Smooth muscle cell of the brain vasculature (primary cell): ENCODE results near the gene SEL1L2.

Source experiments
- DNase-seq: peaks from one replicate; pipeline ENCODE4 v3.0.0-alpha.2; 2012; ENCODE audit warnings: low read depth, low spot score

The SEL1L2 gene

DNA sequence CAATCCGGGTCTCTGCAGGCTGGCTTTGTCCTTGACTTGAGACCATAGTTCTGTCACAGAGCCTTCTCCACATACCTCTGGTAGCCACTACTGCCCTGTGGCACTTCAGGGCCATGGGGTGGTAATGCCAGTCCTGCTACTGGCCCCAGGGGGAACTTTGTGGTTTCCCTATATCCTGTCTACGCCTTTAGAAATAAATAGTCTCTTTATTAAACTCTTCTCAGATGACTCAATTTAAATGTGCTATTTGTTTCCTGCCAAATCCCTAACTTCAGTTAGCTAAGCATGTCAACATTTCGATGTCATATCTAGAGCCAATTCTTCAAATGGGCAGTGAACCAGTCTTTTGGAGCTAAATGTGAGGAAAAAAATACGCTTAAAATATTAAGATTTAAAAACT lies 60.1 kb downstream of the SEL1L2 start:
- no peak for DNase-seq

DNA sequence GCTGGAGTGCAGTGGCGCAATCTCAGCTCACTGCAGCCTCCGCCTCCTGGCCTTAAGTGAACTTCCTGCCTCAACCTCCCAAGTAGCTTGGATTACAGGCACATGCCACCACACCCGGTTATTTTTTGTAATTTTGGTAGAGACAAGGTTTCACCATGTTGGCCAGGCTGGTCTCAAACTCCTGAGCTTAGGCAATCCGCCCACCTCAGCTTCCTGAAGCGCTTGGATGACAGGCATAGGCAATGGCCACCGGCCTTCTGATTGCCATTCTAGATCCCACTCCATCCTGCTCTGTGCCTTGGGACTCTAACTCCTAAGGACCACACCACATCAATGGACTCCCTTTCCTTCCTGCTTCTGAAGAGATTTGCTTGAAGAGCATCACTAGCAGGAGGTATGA lies 60.6 kb downstream of the SEL1L2 start:
- DNase-seq: no peak

DNA sequence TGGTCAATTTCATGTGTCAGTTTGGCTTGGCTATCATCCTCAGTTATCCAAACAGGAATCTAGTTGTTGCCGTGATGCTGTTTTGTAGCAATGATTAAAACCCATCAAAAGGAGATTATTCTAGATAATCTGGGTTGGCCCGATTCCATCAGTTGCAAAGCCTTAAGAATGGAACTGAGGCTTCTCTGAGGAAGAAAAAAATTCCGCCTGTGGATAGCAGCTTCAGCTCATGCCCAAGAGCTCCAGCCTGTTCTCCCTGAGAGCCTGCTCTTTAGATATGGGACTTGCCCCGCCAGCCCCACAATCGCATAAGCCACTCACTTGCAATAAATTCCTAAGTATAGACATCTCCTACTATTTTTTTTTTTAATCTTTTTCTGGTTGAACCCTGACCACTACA lies 61.5 kb downstream of the SEL1L2 start:
- DNase-seq: no peak

DNA sequence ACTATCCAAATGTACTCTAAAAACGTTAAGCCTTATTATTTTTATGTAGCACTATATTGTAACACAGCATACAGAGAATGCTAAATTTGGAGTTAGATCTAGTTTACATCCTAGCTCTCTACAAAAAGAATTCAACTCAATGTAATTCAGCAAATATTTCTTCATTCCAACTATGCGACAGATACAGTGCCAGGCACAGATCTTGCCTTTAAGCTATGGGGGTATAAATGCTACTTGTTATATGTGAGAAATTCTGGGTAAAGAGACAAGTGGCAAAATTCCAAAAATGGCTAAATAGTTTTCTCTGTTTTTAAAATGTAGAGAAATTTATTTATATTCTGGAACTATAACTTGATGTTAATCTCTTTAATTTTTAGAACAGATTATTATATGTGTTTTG lies 63.2 kb downstream of the SEL1L2 start:
- DNase-seq: no peak

DNA sequence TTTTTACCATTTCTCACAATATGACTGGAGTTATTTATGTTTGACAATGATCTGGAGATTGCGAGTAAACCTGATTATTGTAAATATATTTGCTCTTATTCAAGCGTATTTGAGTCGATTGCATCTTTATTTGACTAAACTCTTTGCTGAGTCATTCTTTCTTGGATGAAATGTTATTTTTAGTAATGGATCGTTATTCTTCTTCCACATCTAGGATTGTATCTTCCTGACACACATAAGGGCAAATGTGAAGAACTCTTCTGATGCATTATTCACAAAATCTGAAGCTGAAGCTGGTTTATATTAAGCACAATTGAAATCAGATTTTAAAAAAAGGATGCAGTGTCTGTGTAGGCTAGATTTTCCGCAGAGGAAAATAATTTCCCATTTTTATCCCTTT lies 68.2 kb downstream of the SEL1L2 start:
- DNase-seq: no peak

DNA sequence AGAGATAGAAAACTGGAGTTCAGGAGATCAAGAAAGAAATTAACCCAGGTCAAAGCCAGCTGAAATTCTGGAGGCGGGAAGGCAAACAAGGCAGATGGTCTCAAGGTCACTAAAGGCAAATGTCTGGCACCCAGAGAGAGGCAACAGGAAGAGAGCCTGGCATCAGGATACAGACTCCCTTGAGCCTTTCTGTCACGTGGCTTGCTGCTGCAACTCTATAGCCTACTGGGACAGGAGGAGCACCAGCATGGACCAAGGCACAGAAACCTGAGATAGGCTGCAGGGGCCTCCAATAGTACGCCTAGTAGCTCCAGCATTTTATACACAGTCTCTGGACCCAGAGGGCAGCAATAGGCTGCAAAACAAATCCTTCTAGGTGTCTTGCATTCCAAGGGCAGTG lies 75.1 kb downstream of the SEL1L2 start:
- DNase-seq: no peak

DNA sequence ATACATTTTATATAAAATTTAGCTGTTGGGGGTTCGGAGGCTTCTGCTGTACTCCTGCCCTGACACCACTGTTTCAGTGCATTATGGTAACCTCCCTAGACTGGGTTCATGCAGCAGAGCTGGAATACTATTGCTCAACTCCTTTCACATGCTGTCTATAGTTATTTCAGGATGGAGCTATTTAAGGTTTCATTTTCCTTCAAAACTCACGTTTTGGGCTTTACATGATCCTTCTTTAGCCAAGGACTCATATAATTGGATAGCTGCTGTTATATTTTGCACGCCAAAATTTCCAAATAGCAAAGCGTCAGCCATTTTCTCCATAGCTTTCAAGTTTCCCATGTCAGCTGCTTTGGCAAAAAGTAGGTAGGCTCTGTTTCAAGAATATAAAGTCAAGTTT lies 76.8 kb downstream of the SEL1L2 start:
- no peak for DNase-seq

DNA sequence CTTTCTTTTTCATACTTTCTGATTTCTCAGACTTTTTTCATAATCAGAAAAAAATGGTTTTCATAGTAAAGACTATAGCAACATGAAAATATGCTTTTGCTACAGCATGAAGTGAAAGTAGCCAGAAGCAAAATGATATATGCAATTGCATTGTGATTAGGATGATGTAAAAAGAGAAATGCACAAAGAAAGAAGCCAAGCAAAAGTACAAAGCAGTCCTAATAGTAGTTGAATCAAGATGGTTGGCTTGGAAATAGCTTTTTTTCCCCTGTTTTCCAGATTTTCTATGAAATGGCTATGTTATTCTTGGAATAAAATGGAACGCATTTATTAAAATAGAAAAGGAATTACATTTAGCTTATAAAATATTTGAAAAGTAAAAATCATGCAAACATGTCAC lies 77.3 kb downstream of the SEL1L2 start:
- no peak for DNase-seq

DNA sequence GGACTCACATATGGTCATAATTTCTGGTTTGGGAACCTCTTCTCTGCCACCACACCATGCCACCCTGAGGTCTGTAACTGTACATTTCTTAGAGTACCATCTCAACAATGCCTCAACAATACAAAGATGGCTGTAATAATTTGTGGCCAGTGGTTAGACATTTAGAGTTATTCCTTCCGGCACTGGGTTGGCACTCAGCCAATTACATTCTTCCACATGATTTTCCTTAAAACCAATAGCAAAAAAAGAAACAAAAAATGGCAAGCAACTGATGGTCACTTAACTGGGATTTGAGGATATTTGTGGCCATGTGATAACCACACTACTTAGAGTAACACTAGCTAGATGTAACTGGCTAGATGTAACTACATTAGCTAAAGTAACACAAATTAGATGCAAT lies 79.9 kb downstream of the SEL1L2 start:
- DNase-seq: no peak

DNA sequence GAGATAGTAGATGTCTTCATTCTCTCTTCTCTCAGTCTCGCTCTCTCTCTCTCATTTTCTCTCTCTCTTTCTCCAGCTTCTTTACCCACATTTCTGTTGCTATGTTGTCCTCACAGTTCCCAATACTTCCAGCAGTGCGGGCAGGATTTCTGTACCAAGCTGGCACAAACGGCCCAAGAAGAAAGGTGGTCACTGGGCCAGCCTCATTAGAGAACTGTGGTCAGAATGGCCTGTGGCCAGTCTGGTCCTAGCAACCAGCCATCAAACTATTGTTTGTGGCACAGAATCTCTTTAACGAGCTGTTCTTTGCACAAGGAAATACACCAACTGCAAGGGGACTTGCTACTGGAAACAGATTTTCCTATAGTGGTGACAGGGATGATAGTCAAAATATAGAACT lies 81.3 kb downstream of the SEL1L2 start:
- DNase-seq: no peak

DNA sequence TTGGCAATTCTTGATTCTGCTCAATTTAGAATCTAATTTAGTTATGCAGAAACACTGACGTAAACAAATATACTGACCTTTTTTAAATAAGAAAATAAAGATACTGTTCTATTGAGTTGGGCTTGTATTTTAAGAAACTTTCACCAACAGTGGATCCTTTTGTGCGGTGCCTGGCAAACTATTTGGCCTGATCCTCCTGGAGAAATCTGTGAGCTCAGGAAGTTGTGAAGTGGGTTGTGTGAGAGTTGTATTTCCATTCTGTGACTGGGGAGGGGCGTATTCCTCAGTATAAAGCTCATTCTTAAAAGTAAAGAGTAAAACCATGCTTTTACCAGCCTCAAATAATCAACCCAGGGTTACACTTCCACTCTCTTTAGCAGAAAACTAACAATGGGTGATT lies 85.6 kb downstream of the SEL1L2 start:
- DNase-seq: no peak

DNA sequence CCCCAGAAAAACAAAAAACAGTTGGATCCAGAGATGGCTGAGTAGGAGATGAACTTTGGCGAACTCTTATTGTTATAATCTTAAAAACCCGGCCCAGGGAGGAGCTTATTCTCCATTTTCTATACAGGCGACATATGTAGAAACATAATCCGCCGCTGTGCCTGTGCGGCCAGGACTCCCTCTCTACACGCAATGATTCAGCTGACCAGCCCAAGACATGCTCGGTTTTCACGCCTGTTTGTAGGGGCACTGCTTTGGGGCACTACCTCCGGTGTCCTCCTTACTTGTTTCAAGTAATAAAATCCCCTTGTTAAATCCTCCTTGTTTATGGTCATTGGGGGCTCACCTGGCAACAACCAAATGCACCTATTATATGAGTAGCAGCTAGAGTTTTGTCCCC lies 89.9 kb downstream of the SEL1L2 start:
- no peak for DNase-seq

DNA sequence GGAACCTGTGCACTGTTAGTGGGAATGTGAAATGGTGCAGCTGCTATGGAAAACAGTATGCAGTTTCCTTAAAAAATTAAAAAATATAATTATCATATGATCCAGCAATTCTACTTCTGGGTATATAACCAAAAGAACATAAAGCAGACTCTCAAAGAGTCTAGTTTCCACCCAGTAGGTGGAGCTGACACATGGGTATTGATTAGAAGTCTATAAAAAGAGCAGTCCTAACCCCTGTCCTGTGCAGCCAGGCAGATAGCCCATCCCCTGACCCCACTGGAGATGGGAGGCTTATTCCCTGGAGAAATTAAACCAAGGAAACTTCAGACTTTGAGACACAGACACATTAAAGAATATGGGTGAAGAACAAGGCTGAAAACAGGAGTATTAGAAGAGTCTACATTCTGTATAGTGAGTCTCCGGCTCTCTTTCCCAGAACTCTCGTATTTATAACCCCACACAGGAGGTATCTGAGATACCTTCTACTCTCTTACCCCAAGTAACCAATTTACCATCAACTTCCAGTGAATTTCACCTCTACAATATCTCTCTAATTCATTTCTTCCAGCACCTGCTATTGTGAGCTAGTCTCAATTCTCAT lies 92.3 kb downstream of the SEL1L2 start:
- DNase-seq: no peak

DNA sequence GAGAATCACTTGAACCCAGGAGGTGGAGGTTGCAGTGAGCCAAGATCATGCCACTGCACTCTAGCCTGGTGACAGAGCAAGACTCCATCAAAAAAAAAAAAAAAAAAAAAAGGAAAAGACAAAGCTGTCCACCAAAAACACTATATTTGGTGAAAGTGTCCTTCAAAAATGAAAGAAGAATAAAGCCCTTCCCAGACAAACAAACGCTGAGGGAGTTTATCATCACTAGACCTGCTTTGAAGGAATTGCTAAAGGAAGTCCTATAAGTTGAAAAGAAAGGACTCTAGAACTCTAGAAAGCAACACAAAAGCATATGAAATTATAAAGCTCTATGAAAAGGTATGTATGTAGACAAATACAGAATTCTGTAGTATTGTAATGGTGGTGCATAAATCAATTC lies 98.8 kb downstream of the SEL1L2 start:
- DNase-seq: no peak

DNA sequence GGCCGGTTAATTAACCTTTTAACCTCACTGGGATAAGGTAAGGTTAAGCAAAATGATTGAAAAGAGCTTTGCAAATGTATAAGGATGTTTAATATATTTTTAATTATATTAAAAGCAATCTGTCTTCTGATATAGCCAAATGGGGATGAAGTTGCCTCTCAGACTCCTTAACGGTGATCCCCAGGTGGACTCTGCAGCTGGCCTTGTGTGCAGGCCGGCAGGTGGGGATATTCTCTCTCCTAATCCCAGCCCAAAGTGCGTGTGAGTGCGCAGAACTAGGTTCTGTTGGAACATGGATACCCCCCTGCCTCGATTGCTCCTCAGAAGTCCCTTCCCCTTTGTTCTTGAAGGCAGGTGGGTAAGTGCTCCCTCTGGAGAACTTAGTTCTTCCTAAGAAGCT lies 105.6 kb downstream of the SEL1L2 start:
- no peak for DNase-seq

DNA sequence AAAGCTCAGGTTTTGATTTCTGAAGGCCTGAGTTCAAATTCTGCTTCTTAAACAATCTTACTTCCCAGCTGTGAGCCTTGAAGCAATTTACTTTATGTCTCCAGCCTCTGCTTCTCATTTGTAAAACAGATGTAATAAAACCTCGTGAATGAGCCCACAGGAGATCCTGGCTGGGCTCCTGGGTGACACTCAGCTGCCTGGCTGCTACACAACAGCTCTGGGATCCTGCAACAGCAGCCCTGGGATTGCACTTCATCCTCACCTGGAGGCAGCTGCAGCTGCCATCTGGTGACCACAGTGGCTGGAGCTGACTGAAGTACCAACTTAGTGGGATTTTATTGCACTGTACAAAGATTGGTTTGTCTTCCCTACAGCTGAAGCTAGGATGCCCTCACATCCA lies 107.0 kb downstream of the SEL1L2 start:
- no peak for DNase-seq

DNA sequence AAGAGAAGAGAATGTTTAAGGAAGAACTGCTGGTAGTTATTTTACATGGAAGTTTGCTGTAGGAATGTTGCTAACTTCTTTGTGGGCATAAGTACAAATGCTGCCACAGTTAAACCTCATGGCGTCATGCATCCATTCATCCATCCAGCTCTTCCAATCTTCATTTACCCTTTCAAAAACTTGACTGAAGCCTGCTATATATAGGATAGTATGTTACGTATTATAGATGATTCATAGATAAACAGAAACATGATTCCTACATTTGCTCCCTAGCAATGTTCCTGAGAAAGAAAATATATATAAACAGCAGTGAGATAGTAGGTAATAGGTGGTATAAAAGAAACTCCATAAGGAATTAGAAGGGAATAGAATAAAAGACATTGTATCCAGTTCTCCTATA lies 111.8 kb downstream of the SEL1L2 start:
- DNase-seq: no peak

DNA sequence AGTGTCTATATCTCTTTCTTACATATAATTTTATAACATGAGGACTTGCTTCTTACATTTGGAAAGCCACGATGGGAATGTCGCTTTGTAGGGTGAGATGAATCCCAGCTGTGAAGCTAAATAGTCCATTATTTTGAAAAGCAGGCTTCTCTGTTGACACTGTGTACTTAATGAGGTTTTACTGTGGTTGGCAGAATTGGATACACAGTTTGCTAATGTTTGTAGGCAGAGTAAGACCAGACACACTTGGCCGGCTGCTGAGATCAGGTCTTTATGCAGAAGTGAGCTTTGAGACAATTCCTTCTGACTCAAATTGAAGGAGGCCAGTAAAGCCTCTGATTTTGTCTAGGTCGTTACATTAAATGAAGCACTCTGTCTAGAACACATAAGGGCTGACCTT lies 112.6 kb downstream of the SEL1L2 start:
- DNase-seq: no peak

DNA sequence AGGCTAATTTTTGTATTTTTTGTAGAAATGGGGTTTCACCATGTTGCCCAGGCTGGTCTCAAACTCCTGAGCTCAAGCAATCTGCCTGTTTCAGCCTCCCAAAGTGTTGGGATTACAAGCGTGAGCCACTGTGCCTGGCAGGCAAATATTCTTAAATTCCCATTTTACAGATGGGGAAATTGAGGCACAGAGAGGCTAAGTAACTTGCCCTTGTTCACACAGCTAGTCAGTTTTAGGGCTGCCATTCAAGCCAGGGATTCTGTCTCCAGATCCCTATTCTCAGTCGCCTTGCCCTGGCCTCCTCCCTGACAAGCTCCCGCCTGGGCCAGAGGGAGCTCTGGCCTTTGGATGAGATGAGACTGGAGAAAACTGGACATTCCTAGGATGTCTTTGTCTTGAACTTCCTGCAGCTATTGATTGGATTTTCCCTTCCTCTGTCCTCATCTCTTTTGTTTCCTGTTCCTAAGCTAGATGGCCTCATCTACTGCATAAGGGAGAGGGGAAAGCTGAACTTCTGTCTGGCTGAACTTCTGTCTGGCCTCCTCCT lies 115.1 kb downstream of the SEL1L2 start:
- DNase-seq: no peak

DNA sequence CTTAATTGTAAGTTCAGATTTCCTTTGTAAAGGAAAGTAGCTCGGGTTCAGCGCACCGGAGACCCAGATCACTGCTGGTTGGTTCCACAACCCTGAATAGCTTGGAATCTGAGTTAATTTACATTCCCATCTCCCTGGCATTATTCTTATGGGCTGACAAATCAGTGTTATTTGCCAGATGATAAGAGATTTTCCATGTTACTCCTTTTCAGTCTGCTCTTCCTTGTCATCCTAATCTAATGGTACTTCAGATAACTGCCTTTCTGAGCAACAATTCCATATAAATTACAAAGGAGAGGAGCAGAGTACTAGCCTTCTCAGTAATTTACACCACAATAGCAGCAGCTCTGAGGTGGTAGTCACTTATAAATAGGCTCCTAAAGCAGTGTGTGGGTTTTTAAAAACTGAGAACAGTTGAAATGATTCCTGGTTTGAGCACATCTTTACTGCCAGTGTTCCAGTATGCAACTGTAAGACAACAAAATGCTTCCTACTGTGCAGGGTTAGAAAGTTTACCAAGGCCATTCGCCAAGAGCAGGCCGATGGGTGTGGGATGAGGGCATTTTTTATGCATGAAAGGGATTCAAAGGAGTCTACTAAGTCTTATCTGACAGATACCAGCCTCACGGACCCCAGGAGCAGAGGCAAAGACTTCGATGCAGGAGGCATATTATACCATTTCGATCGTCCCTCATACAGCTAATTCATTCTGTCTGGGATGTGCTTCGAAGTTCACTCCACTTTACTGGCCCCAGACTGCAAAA lies 115.8 kb downstream of the SEL1L2 start:
- no peak for DNase-seq

DNA sequence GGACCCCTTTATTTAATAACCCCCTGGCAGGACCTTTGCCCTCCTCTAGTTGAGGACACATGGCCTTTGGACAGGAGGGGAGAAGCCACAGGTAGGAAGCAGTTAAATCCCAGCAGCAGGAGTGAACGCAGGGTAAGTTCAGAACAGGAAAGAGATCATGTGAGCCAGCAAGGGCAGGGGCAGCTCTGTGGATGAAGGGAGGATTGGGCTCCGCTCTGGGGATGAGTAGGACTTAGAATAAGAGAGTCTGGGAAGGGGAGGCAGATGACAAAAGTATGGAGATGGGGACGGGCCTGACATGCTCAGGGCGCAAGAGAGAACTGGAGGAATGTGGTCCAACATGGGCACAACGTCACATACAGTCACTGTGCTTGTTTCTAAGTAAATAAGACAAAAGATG lies 116.6 kb downstream of the SEL1L2 start:
- no peak for DNase-seq

DNA sequence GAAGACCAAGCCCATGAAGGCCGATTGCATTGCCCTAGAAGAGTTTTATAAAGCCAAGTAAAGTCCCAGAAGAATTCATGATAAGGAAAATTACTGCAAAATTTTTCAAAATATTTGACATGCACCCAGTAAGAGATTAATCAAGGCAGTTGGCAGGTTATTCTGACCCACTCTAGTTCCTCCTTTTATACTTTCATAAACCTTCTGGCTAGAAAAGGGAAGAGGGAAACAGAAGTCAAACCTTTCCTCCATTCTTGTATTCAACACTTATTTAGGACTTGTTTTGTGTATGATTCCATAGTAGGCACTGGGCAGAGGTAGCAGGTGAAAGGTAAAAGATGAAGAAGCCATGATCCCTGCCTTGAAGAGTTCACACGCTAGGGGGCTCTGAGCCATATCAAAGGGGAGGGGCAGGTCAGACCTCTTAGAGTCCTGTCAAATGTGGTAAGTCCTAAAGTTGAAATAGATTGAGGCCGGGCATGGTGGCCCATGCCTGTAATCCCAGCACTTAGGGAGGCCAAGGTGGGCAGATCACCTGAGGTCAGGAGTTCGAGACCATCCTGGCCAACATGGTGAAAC lies 120.2 kb downstream of the SEL1L2 start:
- no peak for DNase-seq

DNA sequence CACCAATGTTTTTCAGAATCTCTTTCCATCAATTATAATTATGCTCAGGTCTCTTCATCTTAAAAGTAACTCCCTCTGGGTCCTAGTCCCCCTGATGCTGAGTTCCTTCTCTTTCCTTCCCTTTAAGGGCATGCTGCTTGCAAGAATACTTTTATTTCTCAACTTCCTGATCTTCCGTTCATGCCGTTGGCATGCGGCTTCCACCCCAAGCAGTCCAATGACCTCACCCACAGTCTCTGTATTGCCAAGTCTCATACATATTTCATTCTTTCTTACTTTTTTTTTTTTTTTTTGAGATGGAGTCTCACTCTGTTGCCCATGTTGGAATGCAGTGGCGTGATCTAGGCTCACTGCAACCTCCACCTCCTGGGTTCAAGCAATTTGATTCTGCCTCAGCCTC lies 122.1 kb downstream of the SEL1L2 start:
- DNase-seq: no peak
